ENCODE measurements around the gene KIAA1755.
A peak's percentile ranks its signal among the peaks of the same experiment; 100 is the strongest.
"Not testable (repeated sequence)": the region's sequence is repeated elsewhere in the genome, so short reads cannot be mapped to it uniquely, and the experiment has no call there.

Gene KIAA1755

DNA sequence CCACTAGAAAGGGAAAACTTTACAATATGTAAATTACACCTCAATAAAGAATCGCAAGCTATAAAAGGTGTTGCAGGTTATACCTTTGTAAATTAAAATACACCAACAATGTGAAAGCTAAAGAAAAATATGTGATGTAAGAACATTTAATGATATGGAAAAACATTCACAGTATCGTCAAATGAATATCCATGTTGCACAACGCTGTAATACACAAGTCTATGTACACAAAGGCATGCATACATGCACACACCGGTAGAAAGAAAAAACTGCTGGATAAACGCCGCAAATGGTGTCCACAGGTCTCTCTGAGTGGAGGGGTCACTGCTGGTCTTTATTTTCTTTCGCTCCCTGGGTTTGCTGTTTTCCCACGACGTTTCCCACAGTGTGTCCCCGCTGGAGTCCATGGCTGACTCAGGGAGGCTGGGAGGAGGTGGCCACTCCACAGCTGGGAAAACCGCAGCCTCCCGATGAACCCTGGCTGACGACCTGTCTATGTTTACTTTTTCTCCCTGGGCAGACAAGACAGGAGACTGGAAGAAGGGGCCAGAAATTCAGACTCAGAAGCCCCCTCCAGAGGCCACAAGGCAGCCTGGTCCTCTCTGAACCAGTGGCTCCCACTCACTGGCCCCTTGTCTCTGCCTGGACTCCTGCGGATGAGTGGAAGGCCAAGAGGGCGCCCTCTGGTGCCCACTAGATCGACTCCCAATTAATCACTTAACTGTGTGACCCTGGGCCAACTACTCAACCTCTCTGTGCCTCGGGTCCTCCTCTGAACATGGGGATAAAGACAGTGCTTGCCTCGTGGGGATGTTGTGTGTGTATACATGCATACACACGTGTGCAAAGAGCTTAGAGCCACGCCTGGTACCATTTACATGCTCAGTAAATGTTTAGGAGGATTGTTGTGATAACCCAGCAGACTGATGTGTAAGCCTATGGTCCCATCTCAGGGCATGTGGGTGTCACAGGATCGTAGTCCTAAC, 30.6 kb upstream of the KIAA1755 start:
- peak; percentile 20 for TF ChIP-seq CTCF (IDR thresholded peaks at IDR 0.05; ENCODE audit: insufficient read depth, low read depth, low read length, missing control alignments)
- no peak overlapping the region for H3K4me3 ChIP-seq (ENCODE audit: low read length)
- peak; percentile 31 for DNase-seq (ENCODE audit: low read depth)

DNA sequence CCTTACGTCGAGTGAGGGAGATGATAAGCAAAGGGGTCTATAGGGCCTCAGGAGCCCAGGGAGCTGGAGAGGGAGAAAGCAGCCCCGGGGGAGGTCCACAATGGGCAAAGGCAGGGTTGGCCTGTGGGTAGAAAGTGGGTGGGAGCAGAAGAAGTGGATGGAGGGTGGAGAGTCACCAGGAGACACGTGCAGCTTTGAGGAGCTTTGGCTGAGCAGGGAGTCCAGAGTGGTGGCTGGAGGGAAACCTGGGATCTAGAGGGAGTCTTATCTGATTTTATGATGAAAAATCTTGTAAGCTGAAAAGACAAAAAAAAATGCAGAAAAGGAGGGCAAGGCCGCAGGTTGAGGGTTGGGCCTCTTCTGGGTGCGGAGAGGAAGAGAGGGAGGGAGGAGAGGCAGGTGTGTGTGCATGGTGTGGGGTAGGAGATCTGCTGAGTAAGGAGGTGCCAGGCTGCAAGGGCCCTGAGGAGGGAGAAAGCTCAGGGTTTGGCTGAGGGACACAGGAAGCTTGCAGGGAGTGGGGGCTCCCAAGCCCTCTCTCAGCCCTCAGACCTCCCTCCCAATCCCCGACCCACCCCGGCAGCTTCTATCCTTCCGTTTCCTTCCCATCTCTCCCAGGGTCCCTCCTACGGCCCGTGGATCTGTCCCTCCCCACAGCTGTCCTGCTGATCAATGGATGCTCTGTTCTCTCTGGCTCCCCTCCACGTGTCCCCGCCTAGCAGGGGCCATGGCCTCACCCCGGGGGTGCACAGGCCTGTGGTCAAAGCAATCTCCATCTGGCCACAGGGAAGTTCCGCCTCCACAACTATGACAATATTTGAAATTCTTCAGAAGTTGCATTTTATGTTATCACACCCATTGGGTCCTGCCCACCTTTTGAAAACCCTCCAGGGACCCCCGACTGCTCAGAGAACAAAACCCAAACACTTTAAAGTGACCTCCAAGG, 26.3 kb upstream of the KIAA1755 start:
- DNase-seq (ENCODE audit: low read depth), result no peak
- no peak for TF ChIP-seq CTCF (IDR thresholded peaks at IDR 0.05; ENCODE audit: insufficient read depth, low read depth, low read length, missing control alignments)
- H3K4me3 ChIP-seq (ENCODE audit: low read length), result no peak overlapping the region

GRCh38 chr20:38284893-38285444, 24.4 kb upstream of the KIAA1755 start:
- no peak overlapping the region for H3K4me3 ChIP-seq (ENCODE audit: low read length)
- DNase-seq (ENCODE audit: low read depth), result no peak
- TF ChIP-seq CTCF (IDR thresholded peaks at IDR 0.05; ENCODE audit: insufficient read depth, low read depth, low read length, missing control alignments), result no peak

GRCh38 chr20:38284066-38284650, 23.6 kb upstream of the KIAA1755 start:
- not testable (repeated sequence) for H3K4me3 ChIP-seq (ENCODE audit: low read length)
- peak; percentile 57 for DNase-seq (ENCODE audit: low read depth)

DNA sequence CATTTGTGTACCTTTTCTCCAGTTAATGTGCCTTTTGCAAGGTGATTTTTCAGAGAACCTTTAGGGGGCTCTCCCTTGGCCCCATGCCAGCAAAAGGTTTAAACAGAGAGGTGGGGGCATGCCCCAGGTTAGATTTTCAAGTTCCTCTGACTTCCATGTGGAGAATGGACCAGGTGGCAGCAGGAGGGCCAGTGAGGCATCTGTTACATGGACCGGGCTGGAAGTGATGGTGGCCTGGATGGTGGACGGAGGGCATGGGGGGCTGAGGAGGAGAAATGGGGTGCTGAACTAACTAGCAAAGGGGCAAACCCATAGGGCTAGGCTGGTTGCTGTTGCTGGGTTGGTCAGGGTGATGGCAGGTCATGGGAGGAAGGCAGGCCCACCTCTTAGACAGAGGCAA, 22.7 kb upstream of the KIAA1755 start:
- H3K4me3 ChIP-seq (ENCODE audit: low read length), result no peak overlapping the region
- no peak for TF ChIP-seq CTCF (IDR thresholded peaks at IDR 0.05; ENCODE audit: insufficient read depth, low read depth, low read length, missing control alignments)
- no peak for DNase-seq (ENCODE audit: low read depth)

GRCh38 chr20:38281176-38281915, 20.8 kb upstream of the KIAA1755 start:
- not testable (repeated sequence) for DNase-seq (ENCODE audit: low read depth); H3K4me3 ChIP-seq (ENCODE audit: low read length)

GRCh38 chr20:38278763-38279162, 18.2 kb upstream of the KIAA1755 start:
- H3K4me3 ChIP-seq (ENCODE audit: low read length), result no peak overlapping the region
- no peak for DNase-seq (ENCODE audit: low read depth)
- no peak for TF ChIP-seq CTCF (IDR thresholded peaks at IDR 0.05; ENCODE audit: insufficient read depth, low read depth, low read length, missing control alignments)

All from epithelial cell of esophagus (primary cell).